GM12874 (cell line): ENCODE data around the gene KLHL29.

Experiments used
- CTCF ChIP-seq: IDR thresholded peaks from 2 replicates; pipeline ENCODE4 v1.5.1; 2011; ENCODE audit warnings: low read depth, mild to moderate bottlenecking, control low read depth, low read length, moderate library complexity; ENCODE audit not compliant: insufficient read depth

Gene KLHL29

GRCh38 chr2:23624378-23624777, 239.4 kb downstream of the KLHL29 start:
- peak; percentile 52 for TF ChIP-seq CTCF

DNA sequence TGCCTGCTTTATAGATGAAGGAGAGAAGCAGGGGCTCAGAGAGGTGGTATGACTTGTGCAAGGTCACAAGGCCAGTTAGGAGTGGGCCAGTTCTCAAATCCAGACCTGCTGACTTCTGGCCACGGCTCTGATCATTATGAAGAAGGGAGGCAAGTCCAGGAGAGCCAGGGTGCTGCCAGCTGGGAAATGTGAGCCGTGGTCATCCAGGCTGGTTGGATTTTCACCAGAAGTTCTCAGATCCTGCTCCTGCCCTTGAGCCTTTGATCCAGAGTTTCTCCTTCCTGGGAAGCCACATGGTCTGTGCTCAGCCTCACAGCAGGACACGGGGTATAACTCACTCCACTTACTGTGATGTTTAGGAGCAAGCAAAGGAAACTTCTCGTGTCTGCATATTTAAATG, 239.9 kb downstream of the KLHL29 start:
- no peak for TF ChIP-seq CTCF

- TF ChIP-seq CTCF, result no peak
These were observed 240.7 kb downstream of the KLHL29 start for GRCh38 chr2:23625726-23626125.

DNA sequence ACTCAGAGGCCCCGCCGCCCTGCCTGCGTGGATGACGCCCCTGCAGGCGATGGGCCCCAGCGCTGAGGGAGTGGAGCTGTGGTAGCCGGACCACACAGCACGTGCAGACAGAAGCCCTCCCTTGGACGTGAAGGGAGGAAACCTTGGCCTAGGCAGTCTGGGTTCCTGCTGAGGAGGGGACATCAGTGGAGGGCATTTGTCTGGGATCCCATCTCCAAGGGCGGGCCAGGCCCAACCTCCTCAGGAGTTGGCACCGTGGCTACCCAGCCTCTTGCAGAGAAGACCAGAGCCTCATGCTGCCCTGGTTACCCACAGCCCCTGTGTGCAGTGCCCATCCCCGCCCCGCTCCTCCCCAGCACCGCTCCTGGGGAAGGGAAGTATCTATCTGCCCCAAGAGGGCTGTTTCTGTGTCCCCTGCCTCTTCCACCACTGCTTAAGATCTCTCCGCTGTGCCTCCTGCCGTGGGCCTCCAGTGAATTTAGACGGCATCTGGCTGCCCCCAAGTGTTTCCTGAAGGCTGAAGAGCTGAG, 241.8 kb downstream of the KLHL29 start:
- TF ChIP-seq CTCF, result no peak

GRCh38 chr2:23627236-23628009, 242.4 kb downstream of the KLHL29 start:
- no peak for TF ChIP-seq CTCF

DNA sequence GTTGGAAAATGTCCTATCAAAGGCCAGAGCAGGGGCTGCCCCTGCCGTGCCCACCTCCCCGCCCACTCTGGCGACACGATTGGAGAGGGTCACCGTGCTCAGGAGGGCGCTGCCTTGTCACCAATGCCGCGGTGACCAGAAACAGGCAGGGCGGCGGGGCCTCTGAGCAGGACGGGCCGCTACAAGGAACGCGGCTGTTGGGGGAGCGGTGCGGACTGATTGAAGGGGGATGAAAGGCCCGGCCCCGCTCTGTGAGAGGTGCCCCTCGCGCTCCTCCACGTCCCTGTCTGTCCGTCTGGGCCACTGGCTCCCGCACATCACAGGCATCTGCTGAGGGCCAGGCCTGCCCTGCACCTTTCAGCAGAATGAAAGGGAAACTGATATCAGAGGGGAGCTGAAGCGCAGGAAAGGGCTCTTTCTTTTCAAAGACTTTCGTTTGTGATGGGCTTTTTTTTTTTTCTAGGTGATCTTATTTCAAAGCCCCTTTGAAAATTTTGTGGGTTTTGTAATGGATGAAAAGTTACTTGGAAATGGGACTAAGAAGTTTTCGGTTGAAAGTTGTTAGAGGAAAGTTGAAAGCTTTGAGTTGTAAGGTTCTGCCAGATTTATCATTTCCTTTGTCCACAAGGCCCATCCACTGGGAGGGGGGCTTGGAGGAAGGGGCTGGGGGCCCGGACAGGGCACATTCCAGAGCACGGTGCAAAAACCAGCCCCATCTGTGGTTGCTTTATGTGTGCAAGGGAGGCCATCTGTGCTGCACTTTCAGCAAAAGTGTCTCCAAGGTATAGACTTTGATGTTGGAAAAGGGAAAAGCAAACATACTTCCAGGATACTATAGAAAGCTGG, 244.2 kb downstream of the KLHL29 start:
- TF ChIP-seq CTCF, result no peak

GRCh38 chr2:23629772-23630480, 244.9 kb downstream of the KLHL29 start:
- no peak for TF ChIP-seq CTCF
